GM21360 (cell line): ENCODE results near the gene ZNF775.

Source experiments
- ATAC-seq: cut with Tn5 transposase; IDR thresholded peaks from one replicate; pipeline ENCODE4 v1.9.1; 2021; ENCODE audit warnings: mild to moderate bottlenecking, moderate library complexity; ENCODE audit not compliant: unreplicated experiment

Gene ZNF775

DNA sequence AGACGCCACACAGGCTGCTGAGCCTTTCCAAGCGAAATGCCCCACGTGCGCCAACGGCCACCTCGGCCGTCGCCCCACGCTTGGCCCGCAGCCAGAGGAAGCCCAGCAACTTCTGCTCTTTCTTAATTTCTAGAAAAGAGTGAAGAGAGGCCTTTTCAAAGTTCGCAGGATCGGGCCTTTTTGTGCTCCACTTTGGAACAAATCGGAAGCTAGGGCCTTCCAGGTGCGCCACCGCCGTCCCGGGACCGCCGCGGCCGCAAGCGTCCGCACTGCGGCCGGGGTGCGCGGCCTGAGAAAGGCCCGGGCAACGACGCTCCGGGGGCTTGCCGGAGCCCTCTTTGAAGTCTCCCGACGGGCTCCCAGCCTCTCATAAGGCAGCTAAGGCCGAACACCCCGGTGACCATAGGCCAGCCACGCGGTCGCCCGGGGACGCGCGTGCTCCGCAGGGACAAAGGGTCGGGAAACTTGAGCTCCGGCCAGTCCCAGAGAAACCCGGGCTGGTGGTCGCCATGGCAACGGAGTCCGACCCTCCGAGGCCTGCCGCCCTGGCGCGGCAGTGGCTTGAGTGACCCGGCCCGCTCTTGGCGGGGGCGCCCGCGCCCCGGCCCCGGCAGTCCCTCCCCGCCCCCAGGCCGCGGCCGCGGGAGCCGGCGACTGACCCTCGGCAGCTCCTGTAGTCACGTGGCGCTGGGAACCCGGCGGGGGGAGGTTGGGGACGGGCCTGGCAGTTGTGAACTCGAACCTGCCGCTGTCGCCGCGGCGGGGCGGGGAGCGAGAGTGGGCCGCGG is 10.8 kb upstream of the ZNF775 start, which contains the start of gene REPIN1:
TSS of gene REPIN1 (plus strand) at position 727 of the 788 bp plus-strand sequence. CDS start 890 bp downstream, outside the sequence.
- peak; percentile 43 for ATAC-seq

DNA sequence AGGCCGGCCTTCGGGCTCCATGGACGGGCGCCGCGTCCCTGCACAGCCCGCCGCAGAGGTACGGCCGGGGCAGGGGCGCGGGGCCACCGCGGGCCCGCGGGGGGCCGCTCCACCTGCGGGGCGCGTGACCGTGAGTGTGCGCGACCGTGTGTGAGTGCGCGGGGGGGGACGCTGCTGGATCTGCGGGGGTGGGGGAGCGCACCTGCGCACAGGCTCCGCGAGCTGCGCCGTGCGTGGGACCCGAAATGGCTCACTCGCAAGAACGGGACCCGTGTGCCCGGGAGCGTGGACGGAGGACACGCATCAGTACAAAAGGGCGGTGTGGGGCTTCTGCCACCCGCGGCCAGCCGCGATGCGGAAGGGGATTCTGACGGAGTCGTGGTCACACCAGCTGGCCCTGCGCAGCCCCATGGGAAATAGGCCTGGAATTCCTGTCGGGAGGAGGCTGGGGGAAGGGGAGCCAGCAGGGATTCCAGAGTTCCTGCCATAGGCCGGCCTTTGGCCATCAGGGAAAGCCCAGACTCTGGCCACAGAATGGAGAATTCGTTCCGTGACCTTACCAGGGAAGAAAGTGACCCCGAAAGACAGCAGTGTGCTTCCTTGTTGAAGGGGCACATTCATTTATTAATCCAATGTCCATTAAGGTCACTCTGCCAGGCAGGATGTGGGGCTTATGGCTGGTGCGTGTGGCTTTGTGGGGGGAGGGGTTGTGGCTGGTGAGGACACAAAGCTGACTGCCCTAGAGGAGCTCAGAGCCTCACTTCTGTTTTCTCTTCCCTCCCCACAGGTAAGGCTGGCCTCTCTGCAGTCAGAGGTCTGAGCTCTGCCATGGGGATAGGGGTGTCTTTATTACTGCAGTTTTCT is 10.0 kb upstream of the ZNF775 start:
- peak; percentile 5 for ATAC-seq

DNA sequence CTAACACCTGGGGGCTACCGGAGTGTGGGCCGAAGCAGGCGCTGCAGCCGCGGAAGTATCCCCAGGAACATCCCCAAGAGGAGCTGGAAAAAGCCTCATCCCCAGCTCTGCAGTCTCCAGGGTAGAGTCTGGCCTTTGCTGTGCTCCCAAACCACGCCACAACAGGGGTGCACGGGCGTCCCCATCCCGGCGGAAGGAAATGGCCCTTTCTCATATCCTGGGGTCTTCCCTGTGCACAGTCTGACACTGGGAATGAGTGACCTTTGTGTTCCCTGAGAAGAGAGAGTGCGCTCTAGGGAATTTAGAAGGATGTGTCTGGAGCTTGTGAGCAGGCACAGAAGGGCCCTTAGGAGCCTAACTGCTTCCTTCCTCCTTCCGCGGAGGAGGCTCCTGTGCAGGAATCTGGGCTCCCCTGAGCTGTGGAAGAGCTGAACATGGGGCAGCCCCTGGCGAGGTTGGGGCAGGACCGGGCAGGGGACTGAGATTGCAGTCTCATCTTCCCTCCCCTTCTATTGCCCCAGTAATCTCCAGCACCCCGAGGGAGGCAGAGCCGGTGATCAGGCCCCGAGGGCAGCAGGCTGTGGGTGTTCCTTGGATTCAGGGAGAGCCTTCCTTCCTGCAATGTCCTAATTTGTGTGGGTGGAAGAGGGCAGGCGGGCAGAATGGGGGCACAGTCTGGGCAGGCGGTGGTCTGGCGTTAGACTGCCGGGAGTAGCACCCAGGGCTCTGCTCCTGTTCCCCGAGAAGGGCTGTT is 9.2 kb upstream of the ZNF775 start:
- no peak for ATAC-seq

- no peak for ATAC-seq
These were observed 8.5 kb upstream of the ZNF775 start for GRCh38 chr7:150370612-150371071.

GRCh38 chr7:150371131-150371995 is 7.8 kb upstream of the ZNF775 start:
- ATAC-seq = no peak

- no peak for ATAC-seq
These were observed 7.2 kb upstream of the ZNF775 start for GRCh38 chr7:150371996-150372270.

DNA sequence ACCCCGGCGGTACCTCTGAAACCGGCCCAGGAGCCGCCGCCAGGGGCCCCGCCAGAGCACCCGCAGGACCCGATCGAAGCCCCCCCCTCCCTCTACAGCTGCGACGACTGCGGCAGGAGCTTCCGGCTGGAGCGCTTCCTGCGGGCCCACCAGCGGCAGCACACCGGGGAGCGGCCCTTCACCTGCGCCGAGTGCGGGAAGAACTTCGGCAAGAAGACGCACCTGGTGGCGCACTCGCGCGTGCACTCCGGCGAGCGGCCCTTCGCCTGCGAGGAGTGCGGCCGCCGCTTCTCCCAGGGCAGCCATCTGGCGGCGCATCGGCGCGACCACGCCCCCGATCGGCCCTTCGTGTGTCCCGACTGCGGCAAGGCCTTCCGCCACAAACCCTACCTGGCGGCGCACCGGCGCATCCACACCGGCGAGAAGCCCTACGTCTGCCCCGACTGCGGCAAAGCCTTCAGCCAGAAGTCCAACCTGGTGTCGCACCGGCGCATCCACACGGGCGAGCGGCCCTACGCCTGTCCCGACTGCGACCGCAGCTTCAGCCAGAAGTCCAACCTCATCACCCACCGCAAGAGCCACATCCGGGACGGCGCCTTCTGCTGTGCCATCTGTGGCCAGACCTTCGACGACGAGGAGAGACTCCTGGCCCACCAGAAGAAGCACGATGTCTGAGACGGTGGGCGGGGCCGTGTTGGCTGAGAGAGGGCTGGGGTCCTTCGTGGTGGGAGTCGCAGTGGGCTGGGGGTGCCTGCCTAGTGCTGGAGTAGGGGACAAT is 6.7 kb upstream of the ZNF775 start:
- ATAC-seq = no peak

DNA sequence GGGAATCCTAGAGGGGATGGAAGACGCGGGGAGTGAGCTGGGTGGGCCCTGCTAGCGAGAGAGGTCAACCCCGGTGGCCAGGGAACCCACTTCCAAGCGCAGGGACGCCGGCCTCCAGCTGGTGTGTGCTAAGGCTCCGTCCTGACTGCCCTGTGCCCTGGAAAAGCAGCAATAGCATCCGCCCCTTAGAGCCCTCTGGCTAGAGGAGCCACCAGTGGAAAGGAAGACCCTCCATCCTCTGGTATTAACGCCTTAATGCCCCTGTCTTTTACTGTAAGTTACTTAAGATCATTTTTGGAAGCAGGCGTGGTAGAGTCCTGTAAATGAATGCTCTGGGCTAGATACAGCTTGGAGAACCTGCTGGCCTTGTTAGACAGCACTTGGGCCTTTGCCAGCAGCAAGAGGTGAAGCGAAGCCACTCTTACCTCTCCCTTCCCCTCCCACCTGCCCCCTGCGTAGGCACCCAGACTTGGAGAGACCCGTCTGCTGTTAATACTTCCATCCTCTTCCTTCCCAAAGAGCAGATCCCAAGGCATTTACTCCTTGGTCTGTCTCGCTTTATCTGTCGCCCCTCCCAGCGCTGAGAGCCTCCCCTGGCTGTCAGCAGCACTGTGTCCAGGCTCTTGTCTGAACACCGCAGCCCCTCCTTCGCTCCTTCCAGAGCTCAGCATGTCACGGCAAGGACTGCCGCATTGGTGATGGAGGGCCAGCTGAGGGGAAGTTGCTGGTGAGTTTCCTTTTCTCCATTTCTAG is 5.9 kb upstream of the ZNF775 start:
- ATAC-seq = no peak

DNA sequence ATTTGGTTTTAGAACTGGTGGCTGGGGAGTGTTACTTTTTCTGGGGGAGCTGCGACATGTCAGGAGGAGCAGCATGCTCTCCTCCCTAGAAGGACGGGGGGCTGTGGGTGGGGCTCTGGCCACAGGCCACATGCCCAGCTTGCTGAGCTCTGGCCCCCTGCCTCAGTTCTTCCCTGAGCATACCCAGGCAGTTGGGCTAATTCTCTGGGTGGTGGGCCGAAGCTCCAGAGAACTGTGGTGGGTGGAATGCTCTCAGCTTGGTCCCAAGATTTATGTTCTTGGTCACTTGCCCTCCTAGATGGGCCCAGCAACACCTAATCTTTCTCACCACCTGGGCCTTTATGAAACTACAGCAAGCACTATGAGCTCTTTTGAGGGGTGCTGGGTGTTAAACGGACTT is 5.1 kb upstream of the ZNF775 start:
- ATAC-seq = no peak

DNA sequence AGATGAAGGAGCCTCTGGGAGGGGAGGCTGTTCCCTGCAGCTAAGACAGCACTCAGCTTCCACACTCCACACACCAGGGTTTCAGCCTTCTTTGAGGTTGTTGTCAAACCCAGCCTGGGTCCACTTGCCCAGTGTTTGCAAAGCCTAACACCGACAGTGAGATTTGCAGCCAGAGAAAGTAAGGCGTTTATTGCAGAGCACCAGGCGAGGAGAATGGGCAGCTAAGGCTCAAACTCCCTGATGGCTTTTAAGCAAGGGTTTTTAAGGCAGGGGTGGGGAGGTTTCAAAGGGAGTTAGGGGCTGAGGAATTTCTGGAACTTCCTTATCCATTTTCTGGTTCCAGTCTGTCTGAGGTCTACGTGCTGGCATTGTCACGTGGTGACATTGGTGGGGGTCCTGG is 4.7 kb upstream of the ZNF775 start:
- no peak for ATAC-seq

- ATAC-seq = no peak
These were observed 3.2 kb upstream of the ZNF775 start for GRCh38 chr7:150375662-150376521.

GRCh38 chr7:150376560-150376959 is 2.6 kb upstream of the ZNF775 start:
- ATAC-seq = no peak

DNA sequence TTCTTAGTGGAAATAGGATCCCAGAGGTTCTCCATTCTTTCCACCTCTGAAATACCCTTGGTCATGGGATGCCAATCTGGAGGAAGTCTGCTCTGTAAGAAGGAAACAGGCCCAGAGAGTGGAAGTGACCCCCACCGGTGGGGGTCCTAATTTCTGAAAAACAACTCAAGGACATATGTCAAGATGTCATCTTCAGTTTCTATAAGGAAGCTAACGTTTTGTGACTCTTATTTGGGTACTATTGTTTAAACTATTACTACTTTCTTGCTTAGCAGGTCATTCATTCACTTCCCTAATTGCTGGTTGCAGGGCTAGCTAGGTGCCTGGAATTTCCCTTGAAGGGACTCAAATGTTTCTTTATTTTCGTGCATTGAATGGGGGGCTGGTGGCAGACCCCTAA is 1.9 kb upstream of the ZNF775 start:
- no peak for ATAC-seq

GRCh38 chr7:150377635-150378034 is 1.5 kb upstream of the ZNF775 start:
- no peak for ATAC-seq

DNA sequence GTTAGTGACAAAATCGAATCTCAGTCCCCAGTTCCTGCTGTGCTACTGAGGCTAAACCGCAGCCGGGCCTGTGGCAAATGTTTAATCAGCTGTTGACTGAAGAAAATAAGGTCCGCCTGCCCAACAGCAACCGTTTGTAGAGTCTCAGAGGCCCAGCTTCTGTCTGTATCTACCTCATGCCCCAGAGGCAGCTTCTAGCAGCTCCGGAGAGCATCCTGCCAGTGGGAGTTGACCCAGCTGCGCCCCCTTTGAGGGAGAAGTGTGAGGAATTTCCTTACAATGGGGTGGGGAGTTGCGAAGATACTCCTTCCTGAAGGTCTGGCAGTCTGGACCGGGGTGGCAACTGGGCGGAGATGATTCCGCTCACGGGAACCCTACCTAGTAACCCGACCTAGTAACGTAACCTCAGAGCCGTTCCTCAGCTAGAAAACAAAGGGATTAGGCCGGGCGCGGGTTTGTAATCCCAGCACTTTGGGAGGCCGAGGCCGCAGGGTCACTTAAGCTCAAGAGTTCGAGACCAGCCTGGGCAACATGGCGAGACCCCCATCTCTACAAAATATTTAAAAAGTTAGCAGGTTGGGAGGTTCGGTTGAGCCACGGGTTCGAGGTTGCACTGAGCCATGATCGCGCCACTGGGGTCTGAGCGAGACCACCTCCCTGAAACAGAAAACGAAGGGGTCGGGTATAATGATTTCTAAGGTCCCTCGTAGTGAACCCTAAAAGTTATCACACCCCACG is 846 bp upstream of the ZNF775 start:
- no peak for ATAC-seq

GRCh38 chr7:150379441-150380379 is 580 bp downstream of the ZNF775 start:
- ATAC-seq = peak; percentile 26
